GM19328 (cell line): Measurements from ENCODE around the gene HPS5.
A peak's percentile ranks its signal among the peaks of the same experiment; 100 is the strongest.
"Not testable (repeated sequence)": the region's sequence is repeated elsewhere in the genome, so short reads cannot be mapped to it uniquely, and the experiment has no call there.

Source experiments
- ATAC-seq: cut with Tn5 transposase; IDR thresholded peaks from one replicate; pipeline ENCODE4 v1.9.1; 2021; ENCODE audit warnings: mild to moderate bottlenecking, moderate library complexity; ENCODE audit not compliant: unreplicated experiment

HPS5 gene

GRCh38 chr11:18277565-18278271, 44.2 kb downstream of the HPS5 start:
- no peak for ATAC-seq

- ATAC-seq = no peak
Measured at GRCh38 chr11:18271206-18271605, 50.7 kb downstream of the HPS5 start.

- no peak for ATAC-seq
Measured at GRCh38 chr11:18270102-18270501, 51.8 kb downstream of the HPS5 start.

- ATAC-seq = not testable (repeated sequence)
Measured at GRCh38 chr11:18269252-18269651, 52.7 kb downstream of the HPS5 start.

GRCh38 chr11:18267335-18268133, 54.4 kb downstream of the HPS5 start:
- peak; percentile 44 for ATAC-seq

GRCh38 chr11:18265949-18266348, 56.0 kb downstream of the HPS5 start, which contains the start of gene SAA1:
Gene SAA1, plus strand, starts transcription at chr11:18266264. Its CDS starts 624 bp downstream, at chr11:18266888.
- no peak for ATAC-seq

GRCh38 chr11:18264677-18265555, 57.0 kb downstream of the HPS5 start:
- no peak for ATAC-seq

- no peak for ATAC-seq
Measured at GRCh38 chr11:18264035-18264434, 57.9 kb downstream of the HPS5 start.

GRCh38 chr11:18262681-18263350, 59.1 kb downstream of the HPS5 start:
- not testable (repeated sequence) for ATAC-seq

GRCh38 chr11:18261721-18262120, 60.2 kb downstream of the HPS5 start:
- no peak for ATAC-seq

GRCh38 chr11:18259259-18259658, 62.7 kb downstream of the HPS5 start:
- ATAC-seq = no peak

GRCh38 chr11:18254781-18255361, 67.1 kb downstream of the HPS5 start:
- no peak for ATAC-seq

- ATAC-seq = no peak
Measured at GRCh38 chr11:18253778-18254338, 68.1 kb downstream of the HPS5 start.

- ATAC-seq = no peak
Measured at GRCh38 chr11:18253233-18253632, 68.7 kb downstream of the HPS5 start.

GRCh38 chr11:18248561-18248960, 73.4 kb downstream of the HPS5 start, which contains the start of gene SAA2:
Gene SAA2, minus strand, starts transcription at chr11:18248668. Its CDS starts 657 bp downstream, at chr11:18248011.
- ATAC-seq = no peak

- ATAC-seq = peak; percentile 6
Measured at GRCh38 chr11:18247191-18247581, 74.8 kb downstream of the HPS5 start.

GRCh38 chr11:18246379-18247190, 75.4 kb downstream of the HPS5 start:
- ATAC-seq = peak; percentile 74

GRCh38 chr11:18245396-18245795, 76.5 kb downstream of the HPS5 start:
- ATAC-seq = no peak

GRCh38 chr11:18243783-18244362, 78.1 kb downstream of the HPS5 start:
- ATAC-seq = no peak
